ENCODE results near the gene MRPL2.

DNA sequence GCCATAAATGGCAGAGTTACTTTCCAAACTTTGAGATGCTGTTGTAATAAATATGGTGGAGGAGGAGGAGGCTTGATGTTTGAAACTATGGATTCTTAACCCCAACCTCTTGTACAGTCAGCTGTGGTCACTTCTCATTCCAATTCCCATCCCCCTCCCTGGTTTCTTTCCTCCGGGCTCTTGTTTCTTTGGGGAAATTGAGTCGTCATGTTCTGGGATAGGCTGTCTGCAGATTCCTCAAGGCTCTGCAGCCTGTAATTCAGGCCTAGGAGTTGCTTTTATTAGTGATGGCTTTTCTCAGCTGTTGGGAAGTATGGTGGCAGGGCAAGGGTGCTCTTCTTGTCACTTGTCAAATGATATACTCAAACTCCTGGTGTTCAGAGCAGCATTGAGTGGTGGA is 19.5 kb upstream of the MRPL2 start:
- TF ChIP-seq, protein P1, sequence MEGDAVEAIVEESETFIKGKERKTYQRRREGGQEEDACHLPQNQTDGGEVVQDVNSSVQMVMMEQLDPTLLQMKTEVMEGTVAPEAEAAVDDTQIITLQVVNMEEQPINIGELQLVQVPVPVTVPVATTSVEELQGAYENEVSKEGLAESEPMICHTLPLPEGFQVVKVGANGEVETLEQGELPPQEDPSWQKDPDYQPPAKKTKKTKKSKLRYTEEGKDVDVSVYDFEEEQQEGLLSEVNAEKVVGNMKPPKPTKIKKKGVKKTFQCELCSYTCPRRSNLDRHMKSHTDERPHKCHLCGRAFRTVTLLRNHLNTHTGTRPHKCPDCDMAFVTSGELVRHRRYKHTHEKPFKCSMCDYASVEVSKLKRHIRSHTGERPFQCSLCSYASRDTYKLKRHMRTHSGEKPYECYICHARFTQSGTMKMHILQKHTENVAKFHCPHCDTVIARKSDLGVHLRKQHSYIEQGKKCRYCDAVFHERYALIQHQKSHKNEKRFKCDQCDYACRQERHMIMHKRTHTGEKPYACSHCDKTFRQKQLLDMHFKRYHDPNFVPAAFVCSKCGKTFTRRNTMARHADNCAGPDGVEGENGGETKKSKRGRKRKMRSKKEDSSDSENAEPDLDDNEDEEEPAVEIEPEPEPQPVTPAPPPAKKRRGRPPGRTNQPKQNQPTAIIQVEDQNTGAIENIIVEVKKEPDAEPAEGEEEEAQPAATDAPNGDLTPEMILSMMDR (IDR thresholded peaks at IDR 0.05) = no peak
- TF ChIP-seq ZFX (IDR thresholded peaks at IDR 0.05; ENCODE audit: borderline replicate concordance) = no peak

Data from 22Rv1 (cell line).